K562 (cell line): ENCODE measurements around the gene COL20A1. TPM values are rescaled to one million over a fixed set of nuclear protein-coding genes. Genes with fewer than 3 reads are reported as not detected.

Experiments used
- ATAC-seq: fragments of 200-7000 bp; cut with Tn5 transposase; 3 replicates; pipeline ENCODE4 v1.9.1; 2020; ENCODE audit warnings: moderate library complexity
- Bru-seq: library from RNA; stranded (reverse); fragments of 400-500 nt; gene quantifications from one replicate; lab custom pipeline; 2021; lab: Mats Ljungman, UMichigan
- BruChase-seq, 2 experiments: library from RNA; stranded (reverse); fragments of 400-500 nt; gene quantifications; one replicate each; lab custom pipeline; 2021; lab: Mats Ljungman, UMichigan
- BruUV-seq: library from RNA; stranded (reverse); fragments of 400-500 nt; replicated peaks from 2 replicates; lab custom pipeline; 2021; lab: Mats Ljungman, UMichigan
- CTCF ChIA-PET: fragments of 300-600 bp; formaldehyde crosslinking; extraction: SDS; loops from one replicate; lab custom pipeline; 2021; ENCODE audit warnings: low intra/inter-chr PET ratio; lab: Yijun Ruan, JAX
- POLR2A ChIA-PET: fragments of 300-600, 350-650 bp; sonication (Branson Sonifier 250); formaldehyde crosslinking; extraction: SDS; loops from one replicate; lab custom pipeline; 2021; ENCODE audit warnings: antibody characterized with exemption, inconsistent platforms; lab: Yijun Ruan, JAX
- DNase-seq, 4 experiments: peaks; one replicate each; pipeline versions ENCODE4 v3.0.0 to v3.0.0-alpha.2; 2011 to 2018; ENCODE audit warnings: low spot score in 3 of 4, mixed read lengths in 3 of 4; ENCODE audit errors: extremely low read depth in 1 of 4
- FAIRE-seq: peaks from 2 replicates; lab custom pipeline; 2011; peaks lifted over from hg19 to GRCh38; lab: Jason Lieb, UNC
- H2AFZ ChIP-seq: 2 replicates; pipeline ENCODE4 v1.6.0; 2011; ENCODE audit warnings: low read depth, low read length, control low read depth, inconsistent platforms
- H3K27ac ChIP-seq: fragments of 200-600 bp; 3 replicates; pipeline ENCODE4 v1.8.0; 2011; ENCODE audit warnings: low read depth, mild to moderate bottlenecking, control low read depth, inconsistent platforms, low read length, moderate library complexity, mixed read lengths; ENCODE audit errors: extremely low read depth
- H3K27me3 ChIP-seq, 2 experiments: fragments of 300-600 bp in 1 of 2; 2 replicates in 1 of 2; 3 replicates in 1 of 2; pipeline versions ENCODE4 v1.6.0 to v1.8.0; 2011; ENCODE audit warnings: inconsistent platforms in 2 of 2, low read length in 2 of 2, mild to moderate bottlenecking in 1 of 2, mixed read lengths in 1 of 2, moderate library complexity in 1 of 2; ENCODE audit not compliant: control insufficient read depth in 2 of 2, insufficient read depth in 2 of 2
- H3K36me3 ChIP-seq: fragments of 300-600 bp; 3 replicates; pipeline ENCODE4 v1.8.0; 2011; ENCODE audit warnings: mild to moderate bottlenecking, low read length, inconsistent platforms; ENCODE audit not compliant: control insufficient read depth, insufficient read depth
- H3K4me1 ChIP-seq, 2 experiments: fragments of 200-600 bp in 1 of 2; replicated peaks in 1 of 2; 2 replicates in 1 of 2; 3 replicates in 1 of 2; pipeline versions ENCODE4 v1.5.1 to v1.8.0; 2011; ENCODE audit warnings: inconsistent platforms in 2 of 2, low read length in 2 of 2, mild to moderate bottlenecking in 1 of 2, mixed read lengths in 1 of 2, moderate library complexity in 1 of 2; ENCODE audit not compliant: control insufficient read depth in 2 of 2, insufficient read depth in 2 of 2
- H3K4me2 ChIP-seq: 2 replicates; pipeline ENCODE4 v1.6.1; 2011; ENCODE audit warnings: low read length, control low read depth, inconsistent platforms, mixed read lengths; ENCODE audit not compliant: insufficient read depth
- H3K4me3 ChIP-seq: fragments of 200-600 bp; sonication (generic), shearing (Covaris generic); 2 replicates; pipeline ENCODE4 v1.5.1; 2016; ENCODE audit warnings: control low read depth, inconsistent platforms
- H3K79me2 ChIP-seq: fragments of 200-600 bp; 3 replicates; pipeline ENCODE4 v1.8.0; 2011; ENCODE audit warnings: low read length, inconsistent platforms; ENCODE audit not compliant: control insufficient read depth, insufficient read depth
- H3K9ac ChIP-seq, 2 experiments: 2 replicates each; pipeline versions ENCODE4 v1.6.0 to v1.6.1; 2011; ENCODE audit warnings: low read depth in 2 of 2, low read length in 2 of 2, control low read depth in 1 of 2, inconsistent platforms in 1 of 2, mild to moderate bottlenecking in 1 of 2, mixed read lengths in 1 of 2; ENCODE audit not compliant: insufficient read depth in 1 of 2
- H3K9me1 ChIP-seq: one replicate; pipeline ENCODE4 v1.6.0; 2011; ENCODE audit warnings: inconsistent platforms, mild to moderate bottlenecking, low read length, moderate library complexity; ENCODE audit not compliant: control insufficient read depth, insufficient read depth
- H3K9me3 ChIP-seq: replicated peaks from 2 replicates; pipeline ENCODE4 v1.5.1; 2011; ENCODE audit warnings: low read depth, low read length, inconsistent platforms; ENCODE audit not compliant: control insufficient read depth, insufficient read depth
- H4K20me1 ChIP-seq: replicated peaks from 2 replicates; pipeline ENCODE4 v1.6.1; 2011; ENCODE audit warnings: low read length, inconsistent platforms, mixed read lengths; ENCODE audit not compliant: control insufficient read depth, insufficient read depth
- ESRRB ChIP-seq: fragments of 250-450 bp; sonication (Bioruptor Pico); IDR thresholded peaks from 2 replicates; pipeline ENCODE4 v1.5.0; 2020; ENCODE audit warnings: mild to moderate bottlenecking, moderate library complexity, borderline replicate concordance
- HOXB6 ChIP-seq: fragments of 250-450 bp; sonication (Bioruptor Pico); IDR thresholded peaks from 2 replicates; pipeline ENCODE4 v1.5.1; 2022; ENCODE audit warnings: mild to moderate bottlenecking, borderline replicate concordance
- ZKSCAN3 ChIP-seq: fragments of 250-450 bp; sonication (Bioruptor Pico); IDR thresholded peaks from 2 replicates; pipeline ENCODE4 v1.4.0; 2020
- WGBS: fragments of 100-300 bp; shearing (Covaris generic); methylation state at CpG from one replicate; pipeline ENCODE4 v1.1.6; 2016; ENCODE audit warnings: low coverage, mixed read lengths; ENCODE audit not compliant: insufficient coverage; ENCODE audit errors: missing lambda C conversion rate; 5-methylcytosine and 5-hydroxymethylcytosine counted together
- in situ Hi-C: fragments of 300-500 bp; cut with MboI; formaldehyde crosslinking; loops from 4 replicates; pipeline ENCODE4 v1.15.0; 2018; ENCODE audit warnings: inconsistent platforms, mixed read lengths
- intact Hi-C: fragments of 100-400 bp; cut with micrococcal nuclease; formaldehyde crosslinking; loops from 2 replicates; pipeline ENCODE4 v1.14.2; 2022
- long read RNA-seq, 3 experiments: library from polyadenylated mRNA in 2 of 3; library from RNA in 1 of 3; unstranded in 2 of 3; stranded (forward) in 1 of 3; transcript quantifications; one replicate each; pipeline ENCODE4 v2.0.0, GENCODE V29; 2019 to 2022
- polyA minus RNA-seq, 3 experiments: library from RNA; depleted of rRNA, polyadenylated mRNA; stranded (reverse); fragments of >200 nt; gene quantifications; 2 replicates each; pipeline ENCODE4 v1.2.3, GENCODE V29; 2011
- polyA plus RNA-seq, 8 experiments: library from polyadenylated mRNA; depleted of rRNA in 4 of 8; stranded (reverse) in 5 of 8; unstranded in 3 of 8; fragments of >200 nt; fragmentation: Nextera tagmentation in 2 of 8; fragmentation: Illumina TruSeq in 1 of 8; extraction: Ambion mirVana in 2 of 8; extraction: Trizol in 1 of 8; gene quantifications; 2 replicates each; pipeline versions ENCODE4 v1.2.1 to v1.2.3, GENCODE V29; 2011 to 2014; ENCODE audit warnings: inconsistent platforms in 1 of 8, missing spikeins in 1 of 8
- total RNA-seq, 7 experiments: library from RNA; depleted of rRNA in 6 of 7; stranded (reverse); fragments of >200 nt in 6 of 7; fragmentation: Illumina TruSeq in 2 of 7; extraction: Trizol in 2 of 7; gene quantifications; 2 replicates each; pipeline versions ENCODE4 v1.2.1 to v1.2.3, GENCODE V29; 2011 to 2021; ENCODE audit warnings: low replicate concordance in 1 of 7

COL20A1 gene
- 0.12 and 0.19 TPM in 2 replicates for total RNA-seq (2011; cell fraction: chromatin; rRNA removed; ENCODE audit: low replicate concordance)
- 0.26 and 0.33 TPM in 2 replicates for total RNA-seq (2011; cell fraction: nucleolus; rRNA removed)
- 0.15 TPM in 1 of 2 replicates, not detected in the other for total RNA-seq (2011; cell fraction: nucleoplasm; rRNA removed)
- total RNA-seq (2014; rRNA removed) (not detected in 2 replicates), total RNA-seq (2014; rRNA removed; fragmentation: Illumina TruSeq; extraction: Trizol) (not detected in 2 replicates), total RNA-seq (2015; rRNA removed; fragmentation: Illumina TruSeq; extraction: Trizol) (not detected in 2 replicates), total RNA-seq (2021) (not detected in 2 replicates), polyA plus RNA-seq (2011; rRNA removed) (not detected in 2 replicates), polyA plus RNA-seq (2014; fragmentation: Illumina TruSeq; extraction: Trizol) (not detected in 2 replicates), polyA plus RNA-seq (2014; fragmentation: Nextera tagmentation; extraction: Ambion mirVana) (not detected), polyA plus RNA-seq (2014; rRNA removed) (not detected in 2 replicates), polyA minus RNA-seq (2011; rRNA and poly(A)+ RNA removed) (not detected in 2 replicates), Bru-seq, nascent RNA (percentile 3 among the genes with signal in this experiment), BruChase-seq, experiment 1, labeled RNA remaining after a 2-hour chase (percentile 19 among the genes with signal in this experiment), BruChase-seq, experiment 2, labeled RNA remaining after a 6-hour chase (percentile 15 among the genes with signal in this experiment)
- under 0.01 TPM in 1 of 2 replicates, not detected in the other for polyA plus RNA-seq (2011; cell fraction: cytosol; rRNA removed)
- polyA plus RNA-seq (2011; cell fraction: nucleus; rRNA removed): 0.06 and 0.26 TPM in 2 replicates
- 0.06 TPM in 1 of 2 replicates, not detected in the other for polyA plus RNA-seq (2012)
- not detected in 2 replicates for polyA minus RNA-seq (2011; cell fraction: cytosol; rRNA and poly(A)+ RNA removed)
- polyA minus RNA-seq (2011; cell fraction: nucleus; rRNA and poly(A)+ RNA removed): not detected in 2 replicates
- long read RNA-seq, experiment 1: 0 reads
- long read RNA-seq, experiment 2: 0 reads
- long read RNA-seq, experiment 3: 0 reads

DNA sequence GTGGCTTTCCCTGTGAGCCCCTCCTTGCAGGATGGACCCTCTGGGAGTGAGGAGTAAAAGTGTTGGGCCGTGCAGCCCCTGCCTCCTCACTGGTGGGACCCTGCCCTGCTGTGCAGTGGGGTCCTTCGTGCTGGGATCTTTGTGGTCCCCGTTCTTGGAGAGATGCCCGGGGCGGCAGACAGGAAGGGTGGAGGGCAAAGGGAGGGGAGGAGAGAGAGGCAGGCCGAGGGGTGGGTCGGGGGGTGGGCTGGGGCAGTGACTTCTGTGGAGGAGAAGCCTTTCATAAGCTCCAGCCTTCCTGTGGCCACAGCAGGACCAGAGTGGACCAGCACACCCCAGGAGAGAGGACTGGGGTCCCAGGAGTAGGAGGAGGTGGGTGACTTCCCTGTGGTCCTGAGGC lies at the start of gene COL20A1:
COL20A1 (plus strand) TSS at position 283 of the 400 bp plus-strand sequence. CDS start 1,922 bp downstream, outside the sequence.
- Histone ChIP-seq H3K4me2 (no peak within 1 kb of the TSS), H3K27ac (no peak within 1 kb of the TSS), H3K36me3 (peaks cover 20% of the 10 kb centered on the region; the same call in 1 of the 3 replicates), H3K79me2 (no peaks in the 10 kb centered on the region), H2AFZ (no peak within 1 kb of the TSS), H3K9me3 (no peaks in the 10 kb centered on the region), H3K4me3 (no peak within 1 kb of the TSS), H3K9me1 (peaks cover 10% of the 10 kb centered on the region), H3K9ac (peak within 1 kb of the TSS in 1 of 2 experiments; percentile 26; a peak in 1 of 4 replicates), H3K27me3 (peaks cover 12 to 26% of the 10 kb centered on the region in 2 experiments; a peak in 4 of 5 replicates), H4K20me1 (peaks cover 37% of the 10 kb centered on the region), H3K4me1 (peaks cover 0 to 79% of the 10 kb centered on the region in 2 experiments; a peak in 2 of 5 replicates)
- ATAC-seq: no peak
- in situ Hi-C loops (no loop called here), intact Hi-C loops (loop anchor here (5.0 kb wide), 1 partner anchor 66 kb away; no protein-coding TSS in a partner anchor)
- no peak for TF ChIP-seq HOXB6 (CRISPR knock-in tag)
- TF ChIP-seq ZKSCAN3 (CRISPR knock-in tag): no peak
- TF ChIP-seq ESRRB: no peak
- no peak for FAIRE-seq
- CTCF ChIA-PET: no interaction called here
- POLR2A ChIA-PET: interaction anchor here (5.7 kb wide), 1 partner anchor 11 kb away, joined by 28 read pairs; no protein-coding TSS in a partner anchor
- 20% methylated on average over 1 of the region's 7 CpGs for WGBS
- no TSS peak for BruUV-seq
- peak in 1 of 4 experiments; percentile 46 for DNase-seq
